Measurements from ENCODE around the gene TNNT1.
A peak's percentile ranks its signal among the peaks of the same experiment; 100 is the strongest.

Gene TNNT1, protein sequence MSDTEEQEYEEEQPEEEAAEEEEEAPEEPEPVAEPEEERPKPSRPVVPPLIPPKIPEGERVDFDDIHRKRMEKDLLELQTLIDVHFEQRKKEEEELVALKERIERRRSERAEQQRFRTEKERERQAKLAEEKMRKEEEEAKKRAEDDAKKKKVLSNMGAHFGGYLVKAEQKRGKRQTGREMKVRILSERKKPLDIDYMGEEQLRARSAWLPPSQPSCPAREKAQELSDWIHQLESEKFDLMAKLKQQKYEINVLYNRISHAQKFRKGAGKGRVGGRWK

DNA sequence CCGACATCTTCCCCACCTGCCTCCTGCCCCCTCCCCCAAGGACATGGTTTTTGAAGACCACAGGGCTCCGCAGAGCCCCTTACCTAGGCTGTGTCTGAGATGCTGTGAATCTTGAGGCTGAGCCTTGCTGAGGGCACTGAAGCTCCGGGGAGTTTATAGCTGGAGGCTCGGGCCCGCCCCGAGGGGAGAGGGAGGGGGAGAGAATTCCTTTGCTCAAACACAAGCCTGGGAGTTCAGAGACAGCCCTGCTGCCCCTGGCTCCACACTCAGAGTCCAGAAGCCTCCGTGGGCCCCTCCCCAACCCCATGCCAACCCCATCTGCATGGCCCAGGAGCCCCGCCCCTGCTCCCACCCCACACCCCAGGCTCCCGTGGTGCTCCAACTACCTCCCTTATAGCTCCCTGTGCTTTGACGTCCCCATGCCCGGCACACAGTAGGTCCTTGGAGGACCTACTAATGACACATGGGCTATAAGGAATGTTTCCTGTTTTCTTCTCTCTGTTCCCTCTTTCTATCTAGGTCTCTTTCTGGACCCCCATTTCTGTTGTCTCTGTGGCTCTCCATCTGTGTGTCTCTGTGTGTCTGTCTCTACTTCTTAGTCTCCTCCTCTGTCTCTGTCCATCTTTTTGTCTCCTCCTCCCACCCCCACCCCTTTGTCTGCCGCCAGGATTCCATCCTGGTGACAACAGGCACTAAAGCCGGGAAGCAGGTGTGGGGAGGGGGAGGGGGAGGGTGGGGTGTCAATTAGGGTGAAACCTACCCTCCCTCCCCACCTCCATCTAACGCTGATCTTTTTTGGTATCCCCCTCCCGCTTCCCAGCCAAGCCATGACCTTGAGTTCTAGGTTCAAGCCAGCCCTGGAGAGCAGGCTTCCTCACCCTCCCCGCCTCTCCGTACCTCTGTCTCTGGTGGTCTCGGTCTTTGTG is at the start of gene TNNT1:
Gene TNNT1 (minus strand): TSS at position 129 of the 926 bp plus-strand sequence. CDS start 2,049 bp downstream, outside the sequence.
- Mint-ChIP-seq H3K27ac (no peak within 1 kb of the TSS), H3K27me3 (peaks cover 66% of the 10 kb centered on the region)
- ATAC-seq, result peak; percentile 41

DNA sequence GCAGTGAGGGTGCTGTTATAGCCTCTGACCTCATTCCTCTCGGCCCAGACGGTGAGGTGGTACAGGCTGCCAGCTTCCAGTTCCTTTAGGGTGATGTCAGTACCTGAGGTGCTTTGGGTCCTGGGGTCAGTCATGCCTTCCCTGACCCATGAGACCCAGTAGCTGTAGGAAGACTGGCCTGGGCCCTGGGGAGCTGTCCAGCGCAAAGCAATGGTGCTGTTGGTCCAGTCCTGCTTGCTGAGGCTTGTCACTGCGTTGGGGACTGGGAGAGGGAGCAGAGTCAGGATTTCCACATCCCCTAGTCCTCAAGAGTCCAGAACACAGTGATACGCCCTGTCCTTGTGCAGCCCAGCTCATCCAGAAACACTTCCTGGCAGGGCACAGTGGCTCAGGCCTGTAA is 49.6 kb upstream of the TNNT1 start:
- H3K4me1 Mint-ChIP-seq, result no peaks in the 10 kb centered on the region
- H3K27ac Mint-ChIP-seq, result no peak overlapping the region
- DNase-seq (no peak), ATAC-seq (no peak)
- no peak overlapping the region for H3K4me3 Mint-ChIP-seq
- H3K27me3 Mint-ChIP-seq, result peaks cover 13% of the 10 kb centered on the region
- no peaks in the 10 kb centered on the region for H3K9me3 Mint-ChIP-seq

More for the DNA sequence above, at the start of gene TNNT1:
- Mint-ChIP-seq H3K4me1 (peaks cover 26% of the 10 kb centered on the region), H3K9me3 (peaks cover 19 to 21% of the 10 kb centered on the region in 2 donors), H3K4me3 (no peak within 1 kb of the TSS)
- no peak for DNase-seq

DNA sequence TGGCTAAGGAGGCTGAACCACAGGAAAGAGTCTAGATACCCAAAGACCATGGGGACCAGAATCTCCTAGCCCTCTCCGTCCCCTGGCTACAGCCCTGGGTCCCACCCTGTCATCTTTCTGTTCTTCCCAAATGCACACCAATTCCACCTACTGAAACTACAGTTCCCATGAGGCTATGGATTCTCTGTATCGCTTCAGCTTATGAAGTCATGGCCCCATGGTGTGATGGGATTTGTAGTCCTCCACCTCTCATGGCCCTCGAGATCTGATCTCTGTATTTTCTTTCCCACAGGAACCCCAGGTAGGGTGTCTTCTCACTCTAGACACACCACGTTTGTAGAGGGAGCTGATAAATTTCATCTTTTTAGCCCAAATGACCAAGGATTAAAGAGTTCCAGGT is 48.5 kb upstream of the TNNT1 start:
- Mint-ChIP-seq H3K27ac (no peak overlapping the region), H3K4me1 (no peaks in the 10 kb centered on the region), H3K4me3 (no peak overlapping the region), H3K27me3 (peaks cover 18% of the 10 kb centered on the region), H3K9me3 (no peaks in the 10 kb centered on the region)
- no peak for ATAC-seq
- no peak for DNase-seq

DNA sequence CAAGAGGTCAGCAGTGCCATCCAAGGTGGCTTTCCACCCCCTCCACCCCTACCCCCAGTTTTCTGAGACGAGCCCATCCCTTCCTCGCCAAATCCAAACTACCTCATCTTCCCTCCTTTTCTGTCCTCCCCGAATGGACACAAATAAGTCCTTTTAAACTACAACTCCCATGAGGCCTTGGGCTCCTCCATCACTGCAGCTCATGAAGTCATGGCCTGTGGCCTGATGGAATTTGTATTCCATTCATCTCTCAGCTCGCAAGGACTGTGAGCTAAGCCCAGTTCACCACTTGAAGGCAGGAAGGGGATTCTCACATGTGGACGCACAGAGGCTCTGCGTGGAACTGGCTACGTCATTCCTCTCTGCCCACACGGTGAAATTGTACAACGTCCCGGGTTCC is 47.8 kb upstream of the TNNT1 start:
- ATAC-seq (no peak), DNase-seq (no peak)
- Mint-ChIP-seq H3K27ac (no peak overlapping the region), H3K27me3 (peaks cover 22% of the 10 kb centered on the region), H3K9me3 (no peaks in the 10 kb centered on the region), H3K4me1 (no peaks in the 10 kb centered on the region), H3K4me3 (no peak overlapping the region)

DNA sequence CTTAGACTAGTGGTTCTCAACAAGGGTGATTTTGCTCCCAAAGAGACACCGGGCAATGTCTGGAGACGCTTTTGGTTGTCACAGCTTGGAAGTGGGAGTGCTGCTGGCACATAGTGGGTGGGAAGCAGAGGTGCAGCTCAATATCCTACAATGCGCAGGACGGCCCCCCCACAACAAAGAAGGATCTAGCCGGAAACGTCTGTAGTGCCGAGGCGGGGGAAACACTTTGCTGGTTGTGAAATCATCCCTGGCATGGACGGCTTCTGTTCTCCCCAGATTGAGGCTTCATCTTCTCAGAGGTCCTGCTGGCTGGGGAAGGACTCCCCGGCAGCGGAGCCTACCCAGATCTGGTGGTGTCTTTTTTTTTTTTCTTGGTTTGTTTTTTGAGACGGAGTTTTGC is 44.5 kb upstream of the TNNT1 start:
- Mint-ChIP-seq H3K4me3 (no peak overlapping the region), H3K27ac (no peak overlapping the region), H3K4me1 (peaks cover 11% of the 10 kb centered on the region), H3K9me3 (no peaks in the 10 kb centered on the region), H3K27me3 (peaks cover 25% of the 10 kb centered on the region)
- no peak for DNase-seq
- ATAC-seq, result no peak

DNA sequence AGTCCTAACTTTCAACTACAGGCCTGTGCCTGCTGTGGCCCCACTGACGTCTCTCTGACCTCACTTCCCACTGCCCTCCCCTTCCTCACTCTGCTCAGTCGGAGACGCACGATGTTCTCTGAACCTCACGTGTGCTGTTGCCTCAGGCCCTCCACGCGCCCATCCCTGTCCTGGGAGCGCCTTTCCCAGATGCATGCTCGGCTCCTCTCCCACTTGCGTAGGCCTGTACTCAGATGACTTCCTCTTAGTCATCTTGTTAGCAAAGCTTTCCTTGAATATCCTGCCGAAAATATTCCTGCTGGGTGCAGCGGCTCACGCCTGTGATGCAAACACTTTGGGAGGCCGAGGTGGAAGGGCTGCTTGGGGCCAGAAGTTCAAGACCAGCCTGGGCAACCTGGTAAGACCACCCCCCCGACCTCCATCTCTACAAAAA is 40.4 kb upstream of the TNNT1 start:
- ATAC-seq (no peak), DNase-seq (no peak)
- Mint-ChIP-seq H3K4me3 (no peak overlapping the region), H3K4me1 (peaks cover 13% of the 10 kb centered on the region), H3K27ac (no peak overlapping the region), H3K27me3 (peaks cover 39% of the 10 kb centered on the region), H3K9me3 (no peaks in the 10 kb centered on the region)

DNA sequence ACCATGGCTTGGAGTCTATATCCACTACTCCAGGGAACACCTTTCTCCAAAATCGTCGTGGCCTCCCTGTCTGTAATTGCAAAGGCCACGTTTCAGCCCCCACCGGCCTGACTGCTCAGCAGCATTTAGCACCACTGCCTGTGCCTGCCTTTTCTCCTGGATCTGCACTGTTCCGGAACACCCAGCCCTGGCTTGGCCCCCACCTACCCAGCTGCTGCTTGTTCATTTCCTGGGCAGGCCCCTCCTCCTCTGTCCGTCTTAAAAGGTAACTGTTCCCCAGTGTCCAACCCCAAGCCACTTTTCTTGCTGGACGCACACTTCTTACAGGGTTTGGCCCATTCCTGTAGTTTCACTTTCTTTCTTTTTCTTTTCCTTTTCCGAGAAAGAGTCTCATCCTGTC is 39.6 kb upstream of the TNNT1 start:
- Mint-ChIP-seq H3K27me3 (peaks cover 39% of the 10 kb centered on the region), H3K9me3 (no peaks in the 10 kb centered on the region), H3K27ac (no peak overlapping the region), H3K4me3 (peak overlapping the region in 1 of 2 donors; percentile 25), H3K4me1 (peaks cover 13% of the 10 kb centered on the region)
- DNase-seq (no peak), ATAC-seq (no peak)

DNA sequence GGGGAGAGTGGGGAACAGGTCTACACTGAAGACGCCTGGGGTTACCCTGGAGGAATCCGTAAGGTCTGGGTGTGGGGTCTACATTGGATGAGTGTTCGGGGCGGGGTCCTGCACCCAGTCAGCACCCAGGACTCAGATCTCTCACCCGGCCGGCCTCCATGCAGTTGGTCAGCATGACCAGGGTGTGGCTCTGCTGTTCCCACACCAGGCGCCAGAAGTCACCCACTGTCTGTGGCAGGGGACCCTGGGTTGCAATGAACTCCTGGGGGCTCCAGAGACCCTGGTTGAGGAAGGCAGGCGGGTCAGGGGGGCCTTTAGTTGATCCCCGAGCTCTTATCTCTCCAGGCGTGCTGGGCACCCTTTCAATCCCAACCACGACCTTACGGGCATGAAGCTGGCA is 37.1 kb upstream of the TNNT1 start:
- ATAC-seq (no peak), DNase-seq (no peak)
- Mint-ChIP-seq H3K27ac (no peak overlapping the region), H3K27me3 (peaks cover 36% of the 10 kb centered on the region), H3K4me3 (no peak overlapping the region), H3K4me1 (peaks cover 13% of the 10 kb centered on the region), H3K9me3 (no peaks in the 10 kb centered on the region)

DNA sequence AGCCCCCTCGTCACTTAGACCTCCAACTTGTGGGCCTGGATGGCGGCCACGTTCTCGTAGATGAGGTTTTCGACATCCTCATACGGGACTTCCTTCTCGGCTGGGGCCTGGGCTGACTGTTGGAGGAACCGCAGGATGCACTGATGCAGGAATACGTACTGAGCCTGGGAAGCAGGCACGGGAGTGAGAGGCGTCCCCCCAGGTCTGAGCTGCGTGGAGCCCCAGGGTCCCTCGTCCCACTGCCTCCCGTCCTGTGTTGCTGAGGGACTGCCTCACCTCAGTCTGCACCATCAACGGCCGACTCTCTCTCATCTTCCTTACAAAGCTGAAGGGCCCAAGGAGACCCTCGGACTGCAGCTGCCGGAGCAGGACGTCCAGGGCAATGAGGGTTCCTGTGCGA is 32.7 kb upstream of the TNNT1 start:
- H3K4me1 Mint-ChIP-seq, result peaks cover 26% of the 10 kb centered on the region
- peaks cover 70% of the 10 kb centered on the region for H3K27me3 Mint-ChIP-seq
- H3K4me3 Mint-ChIP-seq, result no peak overlapping the region
- H3K27ac Mint-ChIP-seq, result no peak overlapping the region
- H3K9me3 Mint-ChIP-seq, result no peaks in the 10 kb centered on the region
- no peak for DNase-seq
- ATAC-seq, result no peak

DNA sequence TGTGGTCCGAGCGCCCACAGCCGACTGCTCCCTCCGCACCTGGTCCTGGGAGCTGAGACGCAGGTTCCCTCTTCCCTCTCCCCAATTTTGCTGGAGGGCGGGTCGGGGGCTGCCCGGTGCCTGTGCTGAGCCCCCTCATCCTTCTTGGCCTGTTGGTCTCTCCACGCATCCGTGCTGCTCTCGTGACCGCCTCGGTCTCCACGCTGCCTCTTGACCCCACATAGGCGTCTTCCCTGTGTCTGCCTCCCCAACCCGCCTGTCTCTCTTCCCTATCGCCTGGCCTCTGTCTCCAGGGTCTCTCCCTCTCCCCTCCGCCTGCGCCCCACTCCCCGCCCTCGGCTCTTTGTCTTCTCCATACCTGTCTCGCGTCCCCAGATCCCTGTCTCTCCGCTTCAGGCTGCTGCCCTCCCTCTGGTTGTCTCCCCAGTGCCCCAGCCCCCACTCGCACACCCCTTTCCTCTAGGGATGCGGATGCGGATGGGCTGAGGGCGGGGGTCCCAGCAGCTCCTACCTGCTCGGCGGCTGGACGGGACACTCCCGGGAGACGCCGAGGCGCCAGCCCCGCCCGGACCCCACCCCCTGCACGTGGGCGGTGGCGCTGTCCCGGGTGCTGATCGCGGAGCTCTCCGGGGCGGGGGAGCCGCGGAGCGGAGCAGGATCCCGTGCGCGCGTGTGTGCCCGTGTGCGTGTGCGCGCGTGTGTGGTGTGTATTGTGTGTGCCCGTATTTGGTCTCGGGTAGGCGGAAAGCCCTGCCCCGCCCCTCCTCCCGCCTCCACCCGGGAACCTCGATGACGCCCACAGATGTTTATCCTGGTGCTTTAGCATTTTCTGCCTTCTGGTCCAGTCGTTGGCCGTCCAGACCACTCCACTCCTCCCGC is 30.8 kb upstream of the TNNT1 start, which contains the start of gene SYT5:
Gene SYT5 (minus strand): TSS at position 684 of the 879 bp plus-strand sequence. CDS start 1,248 bp downstream, outside the sequence.
- Mint-ChIP-seq H3K9me3 (peaks cover 0 to 6% of the 10 kb centered on the region in 2 donors), H3K4me1 (peaks cover 31% of the 10 kb centered on the region), H3K27ac (peak within 1 kb of the TSS in 1 of 2 donors; percentile 93), H3K27me3 (peaks cover 78% of the 10 kb centered on the region), H3K4me3 (peak within 1 kb of the TSS; percentile 71 to 87)
- DNase-seq, result peak; percentile 61 to 72
- ATAC-seq, result peak; percentile 52

DNA sequence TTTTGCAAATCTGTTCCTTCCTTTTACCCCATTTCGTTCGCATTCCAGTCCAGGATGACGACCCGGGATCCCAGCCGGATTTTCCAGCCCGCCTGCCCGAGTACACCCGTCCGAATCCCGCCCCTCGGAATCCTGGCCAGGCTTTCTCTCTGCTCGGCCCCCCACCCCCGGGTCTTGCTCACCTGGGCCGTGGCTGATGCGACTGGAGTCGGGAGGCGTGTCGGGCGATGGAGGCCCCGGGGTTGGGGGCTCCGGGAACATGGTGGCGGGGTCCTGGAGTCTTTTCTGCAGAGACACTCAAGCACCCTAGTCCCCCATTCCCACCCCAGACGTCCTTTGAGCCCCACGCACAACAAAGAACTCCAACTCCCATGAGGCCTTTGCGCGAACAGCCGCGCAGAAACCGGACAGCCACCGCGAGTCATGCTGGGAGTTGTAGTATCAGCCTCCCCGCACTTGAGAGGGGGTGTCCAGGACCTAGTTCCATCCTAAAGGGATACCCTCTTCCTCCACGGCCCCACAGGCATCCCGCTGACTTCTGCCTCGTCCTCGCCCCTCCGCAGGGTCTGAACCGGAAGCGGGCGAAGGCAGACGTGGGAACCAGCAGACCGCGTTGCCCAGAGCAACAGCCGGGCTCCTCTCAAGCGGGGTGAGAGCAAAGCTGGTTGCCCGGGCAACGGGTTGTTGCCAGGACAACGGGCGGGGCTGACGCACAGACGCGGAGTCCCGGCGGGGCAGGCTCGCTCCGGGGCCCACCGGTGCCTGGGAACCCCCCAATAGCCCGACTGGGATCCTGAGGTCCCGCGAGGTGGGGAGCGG is 30.0 kb upstream of the TNNT1 start:
- H3K4me3 Mint-ChIP-seq, result peak overlapping the region; percentile 71 to 87
- peak; percentile 92 to 93 for DNase-seq
- H3K27ac Mint-ChIP-seq, result peak overlapping the region; percentile 76 to 93
- H3K4me1 Mint-ChIP-seq, result peaks cover 39% of the 10 kb centered on the region
- H3K9me3 Mint-ChIP-seq, result peaks cover 0 to 7% of the 10 kb centered on the region in 2 donors
- peak; percentile 90 for ATAC-seq
- peaks cover 86% of the 10 kb centered on the region for H3K27me3 Mint-ChIP-seq

DNA sequence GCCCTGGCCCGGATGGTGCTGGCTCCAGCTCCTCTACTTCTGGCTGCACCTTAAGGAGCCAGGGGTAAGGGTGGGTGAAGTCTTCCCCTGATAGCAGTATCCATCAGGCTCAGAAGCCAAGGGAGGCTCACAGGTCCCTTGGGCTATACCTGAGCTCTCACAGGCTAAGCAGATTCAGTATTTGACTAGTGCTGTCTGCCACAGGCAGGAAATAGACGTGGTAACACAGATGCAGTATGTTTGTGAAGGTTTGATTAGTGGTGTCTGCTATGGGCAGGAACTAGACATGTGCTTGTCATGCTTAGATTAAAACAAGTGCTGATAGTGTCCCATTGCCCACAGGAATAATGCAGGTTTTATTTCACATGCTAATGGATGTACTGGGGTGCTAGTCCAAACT is 27.1 kb upstream of the TNNT1 start:
- Mint-ChIP-seq H3K4me3 (no peak overlapping the region), H3K27me3 (peaks cover 100% of the 10 kb centered on the region), H3K4me1 (peaks cover 52% of the 10 kb centered on the region), H3K9me3 (peaks cover 0 to 7% of the 10 kb centered on the region in 2 donors), H3K27ac (no peak overlapping the region)
- DNase-seq, result no peak
- no peak for ATAC-seq

DNA sequence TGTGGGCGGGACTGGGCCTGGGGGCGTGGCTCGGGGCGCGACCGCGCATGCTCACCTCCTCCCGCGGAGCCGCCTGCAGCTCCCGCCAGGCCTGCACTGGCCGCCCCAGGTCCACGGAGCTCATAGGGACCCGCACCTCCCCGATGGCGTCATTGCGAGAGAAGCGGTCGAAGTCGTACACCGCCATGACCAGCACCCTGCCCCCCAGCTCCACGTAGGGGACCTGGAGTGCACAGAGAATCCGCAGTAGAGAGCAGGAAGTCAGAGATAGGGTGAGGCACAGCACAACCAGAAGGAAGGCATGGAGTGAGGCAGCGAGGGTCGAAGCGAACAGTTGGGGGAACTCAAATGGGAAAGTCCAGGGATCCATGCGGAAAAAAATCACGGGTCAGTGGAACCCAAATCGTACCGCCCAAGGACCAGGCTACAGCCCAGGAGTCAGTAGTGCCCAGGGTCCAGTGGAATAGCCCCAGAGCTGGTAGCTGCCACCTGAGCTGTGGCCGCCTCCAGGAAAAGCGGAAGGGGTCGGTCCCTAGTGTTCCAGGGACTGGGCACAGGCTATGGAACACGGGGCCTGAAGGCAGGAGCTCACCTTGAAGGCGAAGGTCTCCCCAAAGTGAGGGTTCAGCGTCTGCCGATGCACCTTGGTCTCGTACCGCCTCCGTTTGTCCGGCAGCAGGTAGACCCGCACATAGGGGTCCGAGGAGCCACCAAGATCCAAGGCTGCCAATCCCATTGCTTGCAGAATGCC is 26.3 kb upstream of the TNNT1 start:
- no peak for ATAC-seq
- Mint-ChIP-seq H3K4me3 (no peak overlapping the region), H3K4me1 (peaks cover 48% of the 10 kb centered on the region), H3K27me3 (peaks cover 100% of the 10 kb centered on the region), H3K27ac (peak overlapping the region in 1 of 2 donors; percentile 50), H3K9me3 (peaks cover 0 to 7% of the 10 kb centered on the region in 2 donors)
- no peak for DNase-seq
